Measurements from ENCODE around the gene DPEP2NB. TPM values are rescaled to one million over a fixed set of nuclear protein-coding genes. Genes with fewer than 3 reads are reported as not detected.
"Not testable (repeated sequence)": the region's sequence is repeated elsewhere in the genome, so short reads cannot be mapped to it uniquely, and the experiment has no call there.

The DPEP2NB gene
- total RNA-seq, 1 donor from 2014 or later = not detected

DNA sequence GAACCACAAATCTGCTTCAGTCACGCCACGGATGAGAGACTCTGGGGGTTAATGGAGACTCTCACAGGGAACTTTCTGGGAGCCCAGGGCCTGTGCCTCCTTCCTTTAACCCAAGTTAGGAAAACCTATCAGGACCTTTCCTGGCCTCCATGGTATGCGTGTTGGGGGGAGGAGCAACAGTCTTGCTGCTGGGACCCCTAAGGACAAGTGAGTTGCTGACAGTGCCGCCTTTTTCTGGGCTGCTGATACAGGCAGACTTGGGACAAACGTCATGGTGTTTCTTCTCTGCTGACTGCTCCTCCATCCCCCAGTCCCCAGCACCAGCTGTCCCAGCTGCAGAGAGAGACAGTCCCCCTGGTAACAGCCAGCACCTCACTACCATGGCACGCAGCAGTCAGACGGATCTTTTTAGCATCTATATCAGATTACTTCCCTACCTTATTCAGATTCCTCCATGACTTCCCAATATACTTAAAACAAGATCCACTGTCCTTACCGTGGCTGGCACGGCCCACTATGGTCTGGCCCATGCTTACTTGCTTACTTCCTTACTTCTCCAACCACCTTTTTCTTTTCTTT, 6.5 kb downstream of the DPEP2NB start:
- TF ChIP-seq CTCF (IDR thresholded peaks at IDR 0.05; ENCODE audit: insufficient read depth, low read length, poor library complexity, severe bottlenecking) = no peak
- no peak overlapping the region for H3K4me3 ChIP-seq (ENCODE audit: low read depth, low read length)
- no peaks in the 10 kb centered on the region for H3K27me3 ChIP-seq (ENCODE audit: control insufficient read depth, insufficient read depth, low read length)
- DNase-seq (ENCODE audit: low read depth) = no peak
- H3K36me3 ChIP-seq (ENCODE audit: control insufficient read depth, insufficient read depth, low read length) = no peaks in the 10 kb centered on the region

DNA sequence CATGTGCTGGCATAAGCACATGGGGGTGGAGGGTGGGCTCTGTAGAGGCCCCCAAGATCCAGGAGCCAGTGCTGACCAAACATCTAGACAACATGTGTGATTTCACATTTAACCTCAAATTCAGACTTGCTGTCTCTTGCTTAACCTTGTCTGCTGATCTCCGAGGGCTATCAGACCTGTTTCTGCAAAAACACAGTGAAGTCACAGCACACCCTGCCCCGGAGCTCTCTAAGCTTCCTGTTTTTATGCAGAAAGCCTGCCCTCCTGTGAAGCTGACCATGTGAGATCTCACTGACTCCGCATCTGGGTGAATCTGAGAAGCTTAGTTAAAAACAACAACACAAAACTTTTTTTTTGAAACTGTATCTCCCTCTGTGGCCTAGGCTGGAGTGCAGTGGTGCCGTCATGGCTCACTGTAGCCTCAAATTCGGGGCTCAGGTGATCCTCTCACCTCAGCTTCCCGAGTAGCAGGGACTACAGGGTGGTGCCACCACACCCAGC, 9.9 kb downstream of the DPEP2NB start:
- TF ChIP-seq CTCF (IDR thresholded peaks at IDR 0.05; ENCODE audit: insufficient read depth, low read length, poor library complexity, severe bottlenecking) = no peak
- Histone ChIP-seq H3K27me3 (ENCODE audit: control insufficient read depth, insufficient read depth, low read length) (no peaks in the 10 kb centered on the region), H3K4me3 (ENCODE audit: low read depth, low read length) (no peak overlapping the region), H3K36me3 (ENCODE audit: control insufficient read depth, insufficient read depth, low read length) (no peaks in the 10 kb centered on the region)
- no peak for DNase-seq (ENCODE audit: low read depth)

- no peaks in the 10 kb centered on the region for H3K36me3 ChIP-seq (ENCODE audit: control insufficient read depth, insufficient read depth, low read length)
- no peak for TF ChIP-seq CTCF (IDR thresholded peaks at IDR 0.05; ENCODE audit: insufficient read depth, low read length, poor library complexity, severe bottlenecking)
- no peaks in the 10 kb centered on the region for H3K27me3 ChIP-seq (ENCODE audit: control insufficient read depth, insufficient read depth, low read length)
- no peak for DNase-seq (ENCODE audit: low read depth)
- no peak overlapping the region for H3K4me3 ChIP-seq (ENCODE audit: low read depth, low read length)
Measured at GRCh38 chr16:68005211-68005610, 10.5 kb downstream of the DPEP2NB start.

- no peaks in the 10 kb centered on the region for H3K36me3 ChIP-seq (ENCODE audit: control insufficient read depth, insufficient read depth, low read length)
- no peaks in the 10 kb centered on the region for H3K27me3 ChIP-seq (ENCODE audit: control insufficient read depth, insufficient read depth, low read length)
- no peak overlapping the region for H3K4me3 ChIP-seq (ENCODE audit: low read depth, low read length)
- DNase-seq (ENCODE audit: low read depth) = no peak
- TF ChIP-seq CTCF (IDR thresholded peaks at IDR 0.05; ENCODE audit: insufficient read depth, low read length, poor library complexity, severe bottlenecking) = no peak
Measured at GRCh38 chr16:68003031-68003430, 12.7 kb downstream of the DPEP2NB start.

GRCh38 chr16:68000450-68000849, 15.3 kb downstream of the DPEP2NB start:
- no peak for TF ChIP-seq CTCF (IDR thresholded peaks at IDR 0.05; ENCODE audit: insufficient read depth, low read length, poor library complexity, severe bottlenecking)
- H3K4me3 ChIP-seq (ENCODE audit: low read depth, low read length) = no peak overlapping the region
- H3K27me3 ChIP-seq (ENCODE audit: control insufficient read depth, insufficient read depth, low read length) = no peaks in the 10 kb centered on the region
- DNase-seq (ENCODE audit: low read depth) = no peak
- no peaks in the 10 kb centered on the region for H3K36me3 ChIP-seq (ENCODE audit: control insufficient read depth, insufficient read depth, low read length)

GRCh38 chr16:67999985-68000384, 15.7 kb downstream of the DPEP2NB start:
- H3K36me3 ChIP-seq (ENCODE audit: control insufficient read depth, insufficient read depth, low read length) = no peaks in the 10 kb centered on the region
- H3K27me3 ChIP-seq (ENCODE audit: control insufficient read depth, insufficient read depth, low read length) = no peaks in the 10 kb centered on the region
- no peak for DNase-seq (ENCODE audit: low read depth)
- TF ChIP-seq CTCF (IDR thresholded peaks at IDR 0.05; ENCODE audit: insufficient read depth, low read length, poor library complexity, severe bottlenecking) = no peak
- H3K4me3 ChIP-seq (ENCODE audit: low read depth, low read length) = no peak overlapping the region

DNA sequence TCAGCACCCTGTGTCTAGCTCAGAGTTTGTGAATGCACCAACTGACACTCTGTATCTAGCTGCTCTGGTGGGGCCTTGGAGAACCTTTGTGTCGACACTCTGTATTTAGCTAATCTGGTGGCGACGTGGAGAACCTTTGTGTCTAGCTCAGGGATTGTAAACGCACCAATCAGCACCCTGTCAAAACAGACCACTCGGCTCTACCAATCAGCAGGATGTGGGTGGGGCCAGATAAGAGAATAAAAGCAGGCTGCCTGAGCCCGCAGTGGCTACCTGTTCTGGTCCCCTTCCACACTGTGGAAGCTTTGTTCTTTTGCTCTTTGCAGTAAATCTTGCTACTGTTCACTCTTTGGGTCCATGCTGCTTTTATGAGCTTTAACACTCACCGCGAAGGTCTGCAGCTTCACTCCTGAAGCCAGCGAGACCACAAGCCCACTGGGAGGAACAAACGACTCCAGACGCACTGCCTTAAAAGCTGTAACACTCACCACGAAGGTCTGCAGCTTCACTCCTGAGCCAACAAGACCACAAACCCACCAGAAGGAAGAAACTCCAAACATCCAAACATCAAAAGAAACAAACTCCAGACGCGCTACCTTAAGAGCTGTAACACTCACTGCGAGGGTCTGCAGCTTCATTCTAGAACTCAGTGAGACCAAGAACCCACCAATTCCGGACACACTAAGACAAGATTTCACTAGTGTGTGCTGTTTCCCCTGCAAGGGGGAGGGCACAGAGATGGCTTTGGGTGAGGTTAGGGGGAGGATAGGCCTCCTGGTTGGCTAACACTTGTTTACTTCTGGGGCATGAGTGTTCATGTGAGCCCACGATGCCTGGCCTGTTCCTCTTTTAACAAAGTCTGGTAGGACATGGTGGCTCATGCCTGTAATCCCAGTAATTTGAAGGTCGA, 16.7 kb downstream of the DPEP2NB start, which contains the start of gene DPEP2:
Gene DPEP2, minus strand, starts transcription at position 706 of the 910 bp plus-strand sequence. CDS start 6,272 bp downstream, outside the sequence.
- DNase-seq (ENCODE audit: low read depth); H3K4me3 ChIP-seq (ENCODE audit: low read depth, low read length); H3K27me3 ChIP-seq (ENCODE audit: control insufficient read depth, insufficient read depth, low read length); H3K36me3 ChIP-seq (ENCODE audit: control insufficient read depth, insufficient read depth, low read length): not testable (repeated sequence)

Data from kidney epithelial cell (primary cell).